ENCODE data around the gene ZFHX3.

ZFHX3 gene

GRCh38 chr16:72969812-72970211 lies 78.1 kb downstream of the ZFHX3 start:
- no peak for DNase-seq

- no peak for DNase-seq
These were observed 78.8 kb downstream of the ZFHX3 start for GRCh38 chr16:72969146-72969545.

DNA sequence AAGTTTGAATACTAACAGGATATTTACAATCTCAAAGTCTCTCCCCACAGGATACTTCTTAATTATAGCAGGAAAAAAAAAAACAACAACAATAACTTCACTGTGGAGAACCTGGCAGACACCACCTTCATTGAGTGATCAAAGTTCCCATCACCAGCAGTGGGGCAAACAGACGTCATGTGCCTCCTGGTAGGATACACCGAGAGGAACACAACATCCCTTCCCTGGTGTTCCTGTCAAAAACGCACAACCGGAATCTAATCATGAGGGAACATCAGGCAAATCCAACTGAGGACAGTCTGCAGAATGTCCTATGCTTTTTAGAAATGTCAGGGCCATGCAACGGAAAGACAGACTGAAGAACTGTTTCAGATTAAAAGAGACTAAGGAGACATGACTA lies 80.0 kb downstream of the ZFHX3 start:
- DNase-seq: no peak

- DNase-seq: no peak
These were observed 84.2 kb downstream of the ZFHX3 start for GRCh38 chr16:72963533-72964315.

DNA sequence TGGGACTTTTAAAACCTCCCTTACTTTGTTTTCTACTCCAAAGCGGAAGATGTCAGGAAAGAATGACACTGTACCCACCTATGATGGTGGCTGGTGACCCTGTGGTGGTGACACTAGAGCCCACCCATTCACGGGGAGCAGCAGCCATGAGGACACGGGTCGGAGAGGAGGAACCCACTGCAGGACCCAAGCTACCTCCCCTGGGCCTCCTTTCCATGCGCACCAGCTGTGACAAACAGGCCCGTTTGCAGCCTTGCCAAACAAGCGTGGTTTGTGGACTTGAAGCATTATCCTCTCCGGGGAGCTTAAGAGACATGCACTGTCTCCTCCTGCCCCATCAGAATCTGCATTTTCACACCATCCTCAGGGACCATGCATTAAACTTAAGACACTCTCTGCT lies 85.6 kb downstream of the ZFHX3 start:
- no peak for DNase-seq

- no peak for DNase-seq
These were observed 86.1 kb downstream of the ZFHX3 start for GRCh38 chr16:72961863-72962262.

DNA sequence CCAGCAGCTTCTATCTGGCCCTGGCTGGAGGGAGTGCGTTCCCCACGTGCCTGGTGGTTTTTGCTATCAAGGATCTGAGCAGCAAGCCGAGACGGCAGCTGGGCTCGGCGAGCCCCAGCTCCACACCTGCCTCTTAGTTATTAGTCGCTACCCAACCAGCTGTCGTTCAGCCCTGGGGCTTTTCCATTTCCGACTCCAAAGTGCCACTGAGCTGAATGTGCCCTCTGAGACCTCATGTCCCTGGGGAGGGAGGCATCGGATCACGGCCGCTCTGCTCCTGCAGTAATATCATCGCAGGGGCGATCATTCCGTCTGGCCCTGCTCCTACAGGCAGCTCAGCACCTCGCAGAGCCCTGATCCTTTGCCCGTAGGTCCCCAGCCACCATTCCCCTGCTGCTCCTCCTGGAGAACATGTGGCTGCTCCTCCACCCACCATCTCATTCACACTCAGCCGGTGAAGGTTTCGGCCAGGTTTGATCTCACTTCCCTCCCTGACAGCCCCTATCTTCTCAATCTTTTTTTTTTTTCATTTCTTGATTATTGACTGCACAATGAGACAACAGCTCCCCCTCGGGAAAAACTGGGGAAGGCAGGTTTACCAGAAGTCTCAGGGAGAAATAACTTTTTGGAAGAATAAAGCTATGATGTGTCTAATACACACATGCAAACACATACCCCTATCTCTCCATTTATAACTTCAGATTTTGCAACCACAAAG lies 86.7 kb downstream of the ZFHX3 start:
- DNase-seq: no peak

- no peak for DNase-seq
These were observed 87.8 kb downstream of the ZFHX3 start for GRCh38 chr16:72960101-72960500.

DNA sequence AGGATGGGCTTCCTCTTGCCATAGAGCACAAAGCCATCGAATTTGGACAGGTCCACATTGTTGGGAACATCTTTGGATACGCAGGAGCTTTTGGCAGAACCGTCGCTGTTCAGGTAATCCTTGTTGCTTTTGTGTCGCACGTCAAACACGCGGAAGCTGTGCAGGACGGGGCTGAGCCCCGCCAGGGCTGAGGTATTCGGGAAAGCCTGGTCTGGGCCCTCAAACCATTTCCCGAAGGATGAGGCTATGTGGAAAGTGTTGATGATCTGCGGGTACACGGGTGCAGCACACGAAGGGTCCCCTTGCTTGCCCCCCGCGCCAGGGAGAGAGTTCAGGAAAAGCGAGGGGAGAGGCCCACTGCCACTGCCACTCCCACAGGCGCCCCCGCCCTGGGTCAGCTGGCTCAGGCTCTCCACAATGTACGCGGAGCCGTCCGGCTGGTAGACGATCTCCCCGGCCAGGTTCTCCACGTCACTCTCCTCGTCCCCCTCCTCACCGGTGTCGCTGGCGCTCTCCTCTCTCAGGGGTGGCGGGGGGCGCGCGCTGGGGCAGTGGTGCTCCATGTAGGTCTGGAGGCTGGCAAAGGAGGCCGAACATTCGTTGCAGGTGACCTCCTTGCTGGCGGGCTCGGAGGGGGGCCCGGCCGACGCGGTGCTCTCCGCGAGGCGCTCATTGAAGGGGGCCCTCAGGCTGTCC lies 88.5 kb downstream of the ZFHX3 start:
- DNase-seq: no peak

GRCh38 chr16:72958522-72959076 lies 89.3 kb downstream of the ZFHX3 start:
- no peak for DNase-seq

- no peak for DNase-seq
These were observed 90.3 kb downstream of the ZFHX3 start for GRCh38 chr16:72957303-72958277.

DNA sequence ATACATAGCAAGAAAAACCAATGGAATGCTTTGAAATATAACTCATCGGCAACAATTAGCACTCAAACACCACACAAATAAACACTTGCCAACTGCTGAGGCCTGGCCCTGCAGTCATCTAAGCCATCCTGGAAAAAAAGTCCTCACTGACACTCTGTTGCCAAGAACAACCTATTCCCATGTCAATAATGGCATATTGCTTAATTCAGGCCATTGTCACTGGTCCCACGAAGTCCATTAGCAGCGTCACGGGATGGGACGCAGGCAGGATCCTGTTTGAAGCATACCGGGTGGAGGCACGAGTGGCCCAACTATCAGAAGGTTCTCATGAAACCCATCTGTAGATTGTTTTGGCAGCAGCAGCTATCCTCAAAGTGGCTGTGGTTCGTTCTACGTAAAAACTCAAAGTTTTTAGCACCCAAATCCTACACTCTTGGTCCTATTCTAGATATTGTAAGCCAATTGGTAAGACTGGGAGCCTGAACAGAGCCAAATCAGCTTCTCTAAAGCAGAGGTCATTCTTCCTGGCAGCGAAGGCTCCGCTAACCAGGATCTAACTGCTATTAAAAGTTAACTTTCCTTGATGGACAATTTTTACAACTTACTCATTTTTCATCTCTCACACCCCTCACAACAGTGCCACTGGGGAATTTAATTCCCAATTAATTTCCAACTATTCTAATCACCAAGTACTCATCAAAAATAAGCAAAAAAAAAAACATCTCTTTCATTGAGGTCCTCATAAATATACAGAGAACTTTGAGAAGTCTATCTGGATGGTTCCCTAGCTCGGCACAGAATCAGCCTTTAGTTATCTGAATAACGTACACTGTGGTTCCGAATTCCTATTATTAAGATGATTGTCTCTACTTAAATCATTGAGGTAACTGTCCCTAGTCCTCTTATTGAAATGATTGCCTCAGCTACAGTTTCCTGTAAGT lies 91.5 kb downstream of the ZFHX3 start:
- no peak for DNase-seq

DNA sequence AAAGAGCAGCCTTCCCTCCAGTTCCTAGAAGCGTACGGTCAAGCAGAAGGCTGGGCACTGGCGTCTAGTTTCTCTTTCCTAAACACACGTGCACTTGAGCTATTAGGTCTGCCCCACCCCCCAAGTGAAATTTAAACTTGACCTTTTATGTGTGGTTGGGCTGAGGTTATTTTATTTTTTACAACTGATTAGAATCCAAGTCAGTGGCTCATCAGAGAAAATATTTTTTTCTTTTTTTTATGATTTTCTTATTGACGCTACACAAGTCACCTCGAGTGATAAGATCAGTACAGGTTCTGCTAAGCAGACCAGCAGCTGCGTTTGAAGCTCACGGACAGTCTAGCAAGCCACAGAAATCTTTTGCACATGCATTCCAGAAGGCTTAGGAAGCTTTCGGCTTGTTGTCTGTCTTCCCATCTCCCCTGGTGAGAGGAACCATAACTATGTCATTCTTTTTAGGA lies 95.1 kb downstream of the ZFHX3 start:
- no peak for DNase-seq

GRCh38 chr16:72952404-72952803 lies 95.5 kb downstream of the ZFHX3 start:
- no peak for DNase-seq

GRCh38 chr16:72951916-72952315 lies 96.0 kb downstream of the ZFHX3 start:
- DNase-seq: no peak

DNA sequence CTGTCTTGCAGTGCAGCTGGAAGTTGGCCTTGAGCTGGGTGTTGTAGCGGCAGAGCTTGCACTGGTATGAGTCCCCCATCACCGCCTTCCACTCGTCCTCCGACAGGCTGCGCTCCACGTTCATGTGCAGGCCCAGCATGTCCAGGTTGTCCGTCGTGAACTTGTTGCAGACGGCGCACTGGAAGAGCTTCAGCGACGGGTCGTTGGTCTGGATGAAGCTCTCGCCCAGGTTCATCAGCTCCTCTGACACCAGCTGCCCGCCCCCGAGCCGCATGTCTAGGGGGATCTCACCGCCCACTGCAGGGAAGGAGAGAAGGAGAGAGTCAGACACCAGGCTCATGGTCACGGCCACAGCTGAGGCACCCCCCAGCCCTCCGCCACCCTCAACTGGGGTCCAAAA lies 97.3 kb downstream of the ZFHX3 start:
- DNase-seq: no peak

DNA sequence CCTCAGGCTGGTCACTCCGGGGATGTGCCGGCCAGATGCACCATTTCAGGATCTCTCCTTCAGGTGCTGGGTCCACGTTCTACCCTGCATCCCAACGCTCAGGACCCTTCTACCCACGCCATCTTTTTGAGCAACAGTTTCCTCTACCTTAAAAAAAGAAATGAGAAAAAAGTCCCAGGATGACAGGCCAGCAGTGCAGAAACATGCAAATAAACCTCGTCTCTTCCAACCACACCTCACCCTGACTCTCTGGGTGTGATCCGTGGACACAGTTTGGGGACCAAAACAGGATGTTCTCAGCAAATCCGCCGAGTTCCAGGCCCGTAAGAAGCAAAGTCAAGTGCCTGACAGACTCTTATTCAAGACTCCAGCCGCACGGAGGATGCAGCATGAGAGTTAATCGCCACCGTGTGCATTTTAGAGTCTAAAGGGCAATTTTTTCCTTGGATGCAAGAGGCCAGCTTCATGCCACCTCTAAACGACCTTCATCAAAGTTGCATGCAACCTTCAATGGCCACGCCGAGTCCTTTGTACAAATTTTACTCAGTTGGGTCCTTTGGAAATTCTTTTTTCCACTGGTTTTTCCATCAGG lies 99.6 kb downstream of the ZFHX3 start:
- DNase-seq: no peak

- no peak for DNase-seq
These were observed 100.3 kb downstream of the ZFHX3 start for GRCh38 chr16:72947379-72948237.

DNA sequence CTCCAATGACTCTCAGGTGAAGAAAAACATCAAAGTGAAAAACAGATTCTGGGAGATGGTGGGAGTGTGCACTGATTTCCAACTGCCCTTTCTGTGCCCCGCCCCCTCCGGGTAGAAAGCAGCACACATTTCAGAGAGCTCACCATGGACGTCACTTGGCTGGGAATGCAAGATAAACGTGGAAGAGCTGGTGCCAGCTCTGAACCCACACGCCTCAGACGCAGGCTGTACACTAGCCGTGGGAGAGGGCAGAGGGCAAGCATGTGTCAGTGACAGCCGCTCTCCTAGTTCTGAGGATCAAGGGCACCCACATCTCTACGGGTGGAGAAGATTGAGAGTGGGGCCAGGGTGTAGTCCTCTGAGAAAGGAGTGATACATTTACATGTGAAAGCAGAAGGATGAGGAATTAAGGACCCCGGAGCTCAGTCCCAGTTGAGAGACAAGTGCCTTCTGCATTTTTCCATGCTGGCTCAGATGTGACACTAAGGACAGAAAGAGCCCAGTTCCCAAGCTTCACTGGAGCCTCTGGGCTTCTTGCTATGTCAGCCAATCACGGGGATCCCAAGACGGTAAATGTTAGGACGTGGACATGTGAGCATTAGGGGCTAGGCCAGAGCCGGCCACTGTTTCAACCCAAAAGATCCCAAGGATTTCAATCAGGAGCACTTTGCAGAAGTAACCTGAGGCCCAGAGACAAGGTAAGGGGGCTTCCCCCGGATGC lies 101.3 kb downstream of the ZFHX3 start:
- no peak for DNase-seq

Data from activated effector memory CD4-positive, alpha-beta T cell treated with Interleukin-2 at 50 U/mL for 16 hours (primary cell).